HepG2 (cell line): Measurements from ENCODE around the gene STAT6. TPM values are rescaled to one million over a fixed set of nuclear protein-coding genes. Genes with fewer than 3 reads are reported as not detected.

ENCODE experiments used
- ADNP ChIP-seq: sonication (generic); formaldehyde crosslinking; IDR thresholded peaks from 2 replicates; pipeline ENCODE4 v1.4.0; 2020; ENCODE audit warnings: missing genetic modification reagents
- ATF7 ChIP-seq, 2 experiments: fragments of 450-650 bp in 1 of 2; sonication (generic) in 1 of 2; formaldehyde crosslinking in 1 of 2; IDR thresholded peaks; 2 replicates each; pipeline versions ENCODE4 v1.4.0 to v1.6.1; 2016 to 2020; ENCODE audit warnings: antibody characterized with exemption in 1 of 2, mild to moderate bottlenecking in 1 of 2, missing genetic modification reagents in 1 of 2
- ATM ChIP-seq: fragments of 450-650 bp; IDR thresholded peaks from 2 replicates; pipeline ENCODE4 v1.7.1; 2017; ENCODE audit warnings: mild to moderate bottlenecking, borderline replicate concordance
- CBX2 ChIP-seq, 2 experiments: fragments of 200-600 bp in 1 of 2; sonication (generic); formaldehyde crosslinking in 1 of 2; IDR thresholded peaks; 2 replicates each; pipeline versions ENCODE4 v1.7.0 to v1.8.1; 2018 to 2022; ENCODE audit warnings: low read depth in 2 of 2, low read length in 1 of 2, mild to moderate bottlenecking in 1 of 2, missing genetic modification reagents in 1 of 2
- FOXA1 ChIP-seq, 2 experiments: fragments of 450-650 bp in 1 of 2; sonication (generic) in 1 of 2; formaldehyde crosslinking in 1 of 2; IDR thresholded peaks; 2 replicates each; pipeline versions ENCODE4 v1.4.0 to v1.6.1; 2016 to 2020; ENCODE audit warnings: missing genetic modification reagents in 1 of 2
- FOXK2 ChIP-seq: fragments of 450-650 bp; IDR thresholded peaks from 2 replicates; pipeline ENCODE4 v1.6.1; 2016
- FOXM1 ChIP-seq: sonication (generic); formaldehyde crosslinking; IDR thresholded peaks from 2 replicates; pipeline ENCODE4 v1.5.0; 2020; ENCODE audit warnings: missing genetic modification reagents
- MAFF ChIP-seq: IDR thresholded peaks from 2 replicates; pipeline ENCODE4 v1.6.1; 2011; ENCODE audit warnings: low read depth, low read length, improper control_type of control experiment
- MEIS2 ChIP-seq: sonication (generic); formaldehyde crosslinking; IDR thresholded peaks from 2 replicates; pipeline ENCODE4 v1.9.0; 2021; ENCODE audit warnings: mild to moderate bottlenecking, missing genetic modification reagents
- MTA3 ChIP-seq: sonication (generic); formaldehyde crosslinking; IDR thresholded peaks from 2 replicates; pipeline ENCODE4 v1.4.0; 2020; ENCODE audit warnings: missing genetic modification reagents
- NKX3-1 ChIP-seq: sonication (generic); formaldehyde crosslinking; IDR thresholded peaks from 2 replicates; pipeline ENCODE4 v1.5.0; 2020; ENCODE audit warnings: missing genetic modification reagents
- RNF2 ChIP-seq: fragments of 450-650 bp; conservative IDR thresholded peaks from 2 replicates; pipeline ENCODE4 v1.6.1; 2016; ENCODE audit warnings: low read depth
- SCMH1 ChIP-seq: sonication (generic); formaldehyde crosslinking; IDR thresholded peaks from 2 replicates; pipeline ENCODE4 v1.9.0; 2021; ENCODE audit warnings: missing genetic modification reagents, mild to moderate bottlenecking, borderline replicate concordance
- SMARCC2 ChIP-seq: fragments of 450-650 bp; IDR thresholded peaks from 2 replicates; pipeline ENCODE4 v1.6.1; 2017; ENCODE audit warnings: antibody characterized with exemption, mild to moderate bottlenecking
- STAT6 ChIP-seq: sonication (generic); formaldehyde crosslinking; IDR thresholded peaks from 2 replicates; pipeline ENCODE4 v1.4.0; 2020; ENCODE audit warnings: missing genetic modification reagents, mild to moderate bottlenecking, borderline replicate concordance
- TBX3 ChIP-seq: fragments of 450-650 bp; IDR thresholded peaks from 2 replicates; pipeline ENCODE4 v1.6.1; 2017; ENCODE audit warnings: antibody characterized with exemption, mild to moderate bottlenecking, inconsistent platforms, borderline replicate concordance
- ZKSCAN8 ChIP-seq: IDR thresholded peaks from 2 replicates; pipeline ENCODE4 v1.6.1; 2016; ENCODE audit warnings: borderline replicate concordance, missing genetic modification reagents, missing compliant biosample characterization
- ZNF296 ChIP-seq: sonication (generic); formaldehyde crosslinking; conservative IDR thresholded peaks from 2 replicates; pipeline ENCODE4 v1.5.0; 2020; ENCODE audit warnings: mild to moderate bottlenecking, missing genetic modification reagents
- ZNF337 ChIP-seq: sonication (generic); formaldehyde crosslinking; IDR thresholded peaks from 2 replicates; pipeline ENCODE4 v1.5.1; 2020; ENCODE audit warnings: missing genetic modification reagents, low read depth, mild to moderate bottlenecking, borderline replicate concordance
- ZNF44 ChIP-seq: sonication (generic); formaldehyde crosslinking; IDR thresholded peaks from 2 replicates; pipeline ENCODE4 v1.5.1; 2020; ENCODE audit warnings: mild to moderate bottlenecking, missing genetic modification reagents
- ZNF569 ChIP-seq: sonication (generic); formaldehyde crosslinking; IDR thresholded peaks from 2 replicates; pipeline ENCODE4 v1.5.0; 2020; ENCODE audit warnings: mild to moderate bottlenecking, missing genetic modification reagents, moderate library complexity, borderline replicate concordance
- ZNF674 ChIP-seq: sonication (generic); formaldehyde crosslinking; IDR thresholded peaks from 2 replicates; pipeline ENCODE4 v1.5.0; 2020; ENCODE audit warnings: low read depth, mild to moderate bottlenecking, missing genetic modification reagents
- ZNF710 ChIP-seq: sonication (generic); formaldehyde crosslinking; IDR thresholded peaks from 2 replicates; pipeline ENCODE4 v1.5.0; 2020; ENCODE audit warnings: mild to moderate bottlenecking, missing genetic modification reagents, borderline replicate concordance
- ZNF770 ChIP-seq: sonication (generic); formaldehyde crosslinking; IDR thresholded peaks from 2 replicates; pipeline ENCODE4 v1.5.0; 2020; ENCODE audit warnings: mild to moderate bottlenecking, missing genetic modification reagents
- polyA plus RNA-seq, 8 experiments: library from polyadenylated mRNA; depleted of rRNA in 3 of 8; stranded (reverse) in 7 of 8; unstranded in 1 of 8; fragments of >200 nt; fragmentation: Illumina TruSeq in 4 of 8; extraction: Trizol in 4 of 8; gene quantifications; 2 replicates each; pipeline versions ENCODE4 v1.2.1 to v1.2.3, GENCODE V29; 2011 to 2016; ENCODE audit warnings: low read depth in 4 of 8, missing spikeins in 1 of 8, mixed read lengths in 1 of 8; ENCODE audit not compliant: insufficient read depth in 1 of 8
- total RNA-seq, 5 experiments: library from RNA; depleted of rRNA; stranded (reverse); fragments of >200 nt; fragmentation: Illumina TruSeq; extraction: Trizol; gene quantifications; 2 replicates each; pipeline ENCODE4 v1.2.3, GENCODE V29; 2016; ENCODE audit warnings: low read depth in 1 of 5

Gene STAT6
- total and polyA plus RNA-seq, 2 of the 13 experiments (the other 11 are each of a cell fraction or from before 2014, with no cell fraction given): 28.0 to 62.2 TPM

GRCh38 chr12:57127101-57127725 is 16.1 kb upstream of the STAT6 start (continued):
- TF ChIP-seq MAFF (no peak), ZNF337 (CRISPR knock-in tag) (no peak), ADNP (CRISPR knock-in tag) (no peak), ZNF44 (no peak), STAT6 (0 out of 2 replicates have a peak, but pooled peaks have one; percentile 58), FOXM1 (CRISPR knock-in tag) (no peak), MTA3 (CRISPR knock-in tag) (no peak), SCMH1 (CRISPR knock-in tag) (no peak), NKX3-1 (CRISPR knock-in tag) (no peak), MEIS2 (peak; percentile 55; the same call in 1 of the 2 replicates), CBX2 (IDR thresholded peaks at IDR 0.05; ENCODE audit: low read depth, low read length) (no peak), CBX2 (CRISPR knock-in tag; IDR thresholded peaks at IDR 0.05; ENCODE audit: low read depth) (no peak), ZNF674 (CRISPR knock-in tag) (no peak), FOXA1 (IDR thresholded peaks at IDR 0.05) (no peak), FOXA1 (CRISPR knock-in tag; IDR thresholded peaks at IDR 0.05) (no peak; the same call in 1 of the 2 replicates), ATM (no peak), ZNF569 (CRISPR knock-in tag) (no peak), ZKSCAN8 (CRISPR knock-in tag) (no peak), ZNF770 (CRISPR knock-in tag) (no peak), TBX3 (no peak), ZNF710 (0 out of 2 replicates have a peak, but pooled peaks have one; percentile 25), ATF7 (IDR thresholded peaks at IDR 0.05) (no peak), ATF7 (CRISPR knock-in tag; IDR thresholded peaks at IDR 0.05) (no peak), FOXK2 (no peak), SMARCC2 (no peak), RNF2 (no peak), ZNF296 (no peak)
